Lung (tissue), 12 donors: ENCODE measurements around the gene GALNT9. TPM values are rescaled to one million over a fixed set of nuclear protein-coding genes. Genes with fewer than 3 reads are reported as not detected.

Experiments
- ATAC-seq: fragments of 200-7000 bp; cut with Tn5 transposase; one replicate; pipeline ENCODE4 v1.9.1; 2020; ENCODE audit warnings: moderate number of reproducible peaks; ENCODE audit not compliant: insufficient read depth, low FRiP score
- DNase-seq, 3 donors: peaks; one replicate each; pipeline ENCODE4 v3.0.0-alpha.2; 2013 to 2017
- H3K27ac ChIP-seq, 2 donors: one replicate each; pipeline ENCODE4 v1.5.1; 2013; ENCODE audit warnings: mild to moderate bottlenecking in 2 of 2, moderate library complexity in 2 of 2, control low read depth in 1 of 2, inconsistent platforms in 1 of 2, low read depth in 1 of 2, low read length in 1 of 2
- H3K27me3 ChIP-seq, 3 donors: one replicate each; pipeline ENCODE4 v1.5.1; 2013; ENCODE audit warnings: low read length in 2 of 3; ENCODE audit not compliant: control insufficient read depth in 3 of 3, insufficient read depth in 3 of 3
- H3K36me3 ChIP-seq, 4 donors: one replicate each; pipeline ENCODE4 v1.5.1; 2013; ENCODE audit warnings: low read length in 4 of 4, mild to moderate bottlenecking in 1 of 4, moderate library complexity in 1 of 4; ENCODE audit not compliant: control insufficient read depth in 4 of 4, insufficient read depth in 4 of 4
- H3K4me1 ChIP-seq, 5 donors: one replicate each; pipeline ENCODE4 v1.5.1; 2013; ENCODE audit warnings: low read length in 5 of 5, mild to moderate bottlenecking in 2 of 5, moderate library complexity in 1 of 5; ENCODE audit not compliant: control insufficient read depth in 5 of 5, insufficient read depth in 5 of 5
- H3K4me3 ChIP-seq: one replicate; pipeline ENCODE4 v1.5.1; 2013; ENCODE audit warnings: mild to moderate bottlenecking, control low read depth, moderate library complexity
- H3K9ac ChIP-seq, 2 donors: one replicate each; pipeline ENCODE4 v1.5.1; 2013; ENCODE audit warnings: low read length in 2 of 2, control low read depth in 1 of 2; ENCODE audit not compliant: insufficient read depth in 1 of 2
- H3K9me3 ChIP-seq, 4 donors: one replicate each; pipeline ENCODE4 v1.5.1; 2013; ENCODE audit warnings: low read length in 3 of 4, mild to moderate bottlenecking in 1 of 4, moderate library complexity in 1 of 4; ENCODE audit not compliant: control insufficient read depth in 4 of 4, insufficient read depth in 3 of 4
- CTCF ChIP-seq: IDR thresholded peaks from 2 replicates; pipeline ENCODE4 v1.5.1; 2012; ENCODE audit warnings: mild to moderate bottlenecking; ENCODE audit errors: control extremely low read depth, extremely low read depth
- WGBS, 2 donors: extraction: QIAGEN DNeasy Blood & Tissue Kit; methylation state at CpG; one replicate each; pipeline ENCODE4 v1.1.7; 2013; 5-methylcytosine and 5-hydroxymethylcytosine counted together
- polyA plus RNA-seq, 2 donors: library from polyadenylated mRNA; stranded (reverse); fragments of 200-250 nt; gene quantifications; one replicate each; pipeline ENCODE4 v1.2.1, GENCODE V29; 2013
- total RNA-seq, 2 donors: library from RNA; depleted of rRNA in 1 of 2; stranded (reverse); fragments of >200 nt in 1 of 2; gene quantifications; one replicate each; pipeline ENCODE4 v1.2.1, GENCODE V29; 2014 to 2021
- donor health status: control.
- donor health status: control.
- donor health status: Bipolar disorder and iron deficiency.
- donor health status: healthy.
- donor health status: DM: yes; HTN: yes; CAD: no.

Gene GALNT9
- total and polyA plus RNA-seq, 4 donors, result 0.13 to 1.7 (median 0.79) TPM

DNA sequence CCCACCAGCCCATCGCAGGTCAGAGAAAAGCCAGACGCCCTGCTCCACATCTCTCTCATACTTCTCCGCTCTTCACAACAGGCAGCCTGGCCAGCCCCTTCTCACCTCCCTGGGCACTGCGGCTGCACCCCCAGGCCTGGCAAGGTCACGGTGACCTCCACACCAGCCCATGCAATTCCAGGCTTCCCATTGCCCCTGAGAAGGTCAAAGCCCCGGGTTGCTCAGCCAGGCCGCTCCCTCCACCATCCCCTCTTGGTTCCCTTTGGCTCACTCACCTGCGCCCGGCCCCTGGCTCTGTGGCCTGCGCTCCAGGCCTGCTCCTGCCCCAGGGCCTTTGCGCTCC lies 55.4 kb downstream of the GALNT9 start:
- no peak for DNase-seq
- H3K27ac ChIP-seq, result no peak overlapping the region

DNA sequence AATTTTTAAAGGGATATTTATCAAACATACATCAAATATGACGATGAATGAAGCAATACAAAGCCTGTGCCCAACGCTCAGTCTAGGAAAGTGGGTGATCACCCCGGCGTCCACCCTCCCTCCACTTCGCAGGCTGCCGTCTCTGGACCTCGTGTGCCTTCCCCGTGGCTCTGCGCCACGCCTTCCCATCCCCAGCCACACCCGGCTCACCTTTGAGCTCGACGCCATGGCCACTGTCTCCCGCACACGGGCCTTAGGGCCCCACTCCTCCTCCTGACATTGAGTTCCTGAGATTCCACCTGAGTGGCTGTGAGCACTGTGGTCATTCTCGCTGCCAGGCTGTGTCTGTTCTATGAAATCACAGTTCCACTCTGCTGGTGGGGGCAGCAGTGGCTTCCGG lies 56.7 kb downstream of the GALNT9 start:
- TF ChIP-seq CTCF, result no peak
- H3K27ac ChIP-seq, result no peak overlapping the region
- peaks cover 0 to 11% (median 0%) of the 10 kb centered on the region in 4 donors for H3K9me3 ChIP-seq
- H3K27me3 ChIP-seq, result peaks cover 0 to 16% (median 5%) of the 10 kb centered on the region in 3 donors
- no peak overlapping the region for H3K9ac ChIP-seq
- ATAC-seq, result no peak
- H3K36me3 ChIP-seq, result no peaks in the 10 kb centered on the region
- no peak for DNase-seq
- WGBS, 2 donors, result 76 to 87% methylated on average over 17 of the region's 17 CpGs
- H3K4me1 ChIP-seq, result peaks cover 0 to 34% (median 5%) of the 10 kb centered on the region in 5 donors
- H3K4me3 ChIP-seq, result no peak overlapping the region

More for the DNA sequence above, 55.4 kb downstream of the GALNT9 start:
- no peak for ATAC-seq
- Histone ChIP-seq H3K27me3 (peaks cover 0 to 13% (median 3%) of the 10 kb centered on the region in 3 donors), H3K4me1 (peaks cover 0 to 45% (median 16%) of the 10 kb centered on the region in 5 donors), H3K9me3 (peaks cover 0 to 9% (median 0%) of the 10 kb centered on the region in 4 donors), H3K36me3 (no peaks in the 10 kb centered on the region), H3K9ac (no peak overlapping the region), H3K4me3 (no peak overlapping the region)
- TF ChIP-seq CTCF, result no peak
- 84 to 92% methylated on average over 8 to 11 of the region's 11 CpGs for WGBS, 2 donors

DNA sequence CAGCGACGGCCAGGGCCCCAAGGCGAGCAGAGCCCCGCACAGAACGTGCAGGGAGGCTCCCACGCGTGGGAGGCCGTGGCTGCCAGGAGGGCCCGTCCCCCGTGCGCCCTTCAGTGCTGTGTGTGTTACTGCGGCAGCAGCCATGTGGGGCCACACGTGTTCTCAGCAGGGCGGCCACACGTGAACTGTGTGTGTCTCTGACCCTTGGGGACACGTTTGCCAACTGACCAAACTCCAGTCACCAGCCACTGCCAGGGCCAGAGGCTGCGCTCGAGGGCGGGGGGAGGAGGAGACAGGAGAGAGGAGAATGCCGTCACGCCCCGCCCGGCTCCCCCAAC lies 57.7 kb downstream of the GALNT9 start:
- no peak overlapping the region for H3K9ac ChIP-seq
- TF ChIP-seq CTCF, result no peak
- WGBS, 2 donors, result 76 to 84% methylated on average over 22 to 23 of the region's 23 CpGs
- DNase-seq, result no peak
- no peaks in the 10 kb centered on the region for H3K36me3 ChIP-seq
- peaks cover 0 to 25% (median 2%) of the 10 kb centered on the region in 5 donors for H3K4me1 ChIP-seq
- no peak overlapping the region for H3K27ac ChIP-seq
- peaks cover 0 to 12% (median 0%) of the 10 kb centered on the region in 4 donors for H3K9me3 ChIP-seq
- no peak overlapping the region for H3K4me3 ChIP-seq
- no peak for ATAC-seq
- H3K27me3 ChIP-seq, result peaks cover 0 to 12% (median 6%) of the 10 kb centered on the region in 3 donors
